IMR-90 (cell line): ENCODE data around the gene ADAMTS6. TPM values are rescaled to one million over a fixed set of nuclear protein-coding genes. Genes with fewer than 3 reads are reported as not detected.

Source experiments
- ATAC-seq: fragments of 200-7000 bp; cut with Tn5 transposase; 2 replicates; pipeline ENCODE4 v1.9.1; 2020; ENCODE audit warnings: low read depth, mild to moderate bottlenecking, moderate library complexity
- BruUV-seq: library from RNA; stranded (reverse); fragments of 400-500 nt; replicated peaks from 2 replicates; lab custom pipeline; 2021; lab: Mats Ljungman, UMichigan
- CTCF ChIA-PET: fragments of 300-600 bp; formaldehyde crosslinking; extraction: SDS; loops from one replicate; lab custom pipeline; 2021; ENCODE audit warnings: antibody characterized with exemption; lab: Yijun Ruan, JAX
- POLR2A ChIA-PET: fragments of 300-600 bp; sonication (Branson Sonifier 250); formaldehyde crosslinking; loops from one replicate; lab custom pipeline; 2022; ENCODE audit warnings: antibody characterized with exemption; ENCODE audit not compliant: unreplicated experiment; lab: Charles Lee
- DNase-seq: peaks from one replicate; pipeline ENCODE4 v3.0.0; 2013
- H2AFZ ChIP-seq: replicated peaks from 2 replicates; pipeline ENCODE3; 2013; ENCODE audit warnings: low read length, mild to moderate bottlenecking; ENCODE audit not compliant: poor library complexity
- H2AK5ac ChIP-seq: 2 replicates; pipeline ENCODE4 v1.6.1; 2013; ENCODE audit warnings: low read depth, low read length, inconsistent platforms
- H2AK9ac ChIP-seq: replicated peaks from 2 replicates; pipeline ENCODE3; 2013; ENCODE audit warnings: mild to moderate bottlenecking, low read depth, low read length, moderate library complexity; ENCODE audit not compliant: poor library complexity
- H2BK120ac ChIP-seq: 2 replicates; pipeline ENCODE4 v1.6.1; 2013; ENCODE audit warnings: low read depth, low read length, inconsistent platforms
- H2BK15ac ChIP-seq: 3 replicates; pipeline ENCODE4 v1.6.1; 2013; ENCODE audit warnings: low read depth, low read length, inconsistent platforms
- H2BK20ac ChIP-seq: 2 replicates; pipeline ENCODE4 v1.6.1; 2013; ENCODE audit warnings: low read depth, mild to moderate bottlenecking, inconsistent platforms, low read length, moderate library complexity
- H2BK5ac ChIP-seq: 2 replicates; pipeline ENCODE4 v1.6.1; 2013; ENCODE audit warnings: mild to moderate bottlenecking, low read depth, low read length, inconsistent platforms; ENCODE audit not compliant: poor library complexity, severe bottlenecking
- H3K14ac ChIP-seq: replicated peaks from 2 replicates; pipeline ENCODE4 v1.6.1; 2013; ENCODE audit warnings: low read depth, low read length, inconsistent platforms
- H3K18ac ChIP-seq: 2 replicates; pipeline ENCODE4 v1.6.1; 2013; ENCODE audit warnings: low read depth, low read length, control low read depth
- H3K23ac ChIP-seq: 2 replicates; pipeline ENCODE4 v1.6.1; 2013; ENCODE audit warnings: low read depth, low read length, inconsistent platforms
- H3K27ac ChIP-seq: 2 replicates; pipeline ENCODE4 v1.5.1; 2013; ENCODE audit warnings: mild to moderate bottlenecking, control low read depth, low read length; ENCODE audit not compliant: insufficient read depth
- H3K27me3 ChIP-seq: 2 replicates; pipeline ENCODE4 v1.6.1; 2013; ENCODE audit warnings: low read length; ENCODE audit not compliant: control insufficient read depth, insufficient read depth
- H3K36me3 ChIP-seq: 2 replicates; pipeline ENCODE4 v1.6.1; 2013; ENCODE audit warnings: low read length, mixed read lengths; ENCODE audit not compliant: control insufficient read depth, insufficient read depth
- H3K4ac ChIP-seq: 2 replicates; pipeline ENCODE4 v1.6.1; 2013; ENCODE audit warnings: low read depth, low read length, inconsistent platforms
- H3K4me1 ChIP-seq: 2 replicates; pipeline ENCODE4 v1.6.1; 2013; ENCODE audit warnings: low read length, mixed read lengths; ENCODE audit not compliant: control insufficient read depth, insufficient read depth
- H3K4me2 ChIP-seq: 2 replicates; pipeline ENCODE4 v1.6.1; 2013; ENCODE audit warnings: low read depth, mild to moderate bottlenecking, control low read depth, low read length, moderate library complexity
- H3K4me3 ChIP-seq: 2 replicates; pipeline ENCODE4 v1.5.1; 2013; ENCODE audit warnings: low read depth, mild to moderate bottlenecking, control low read depth, low read length, moderate library complexity; ENCODE audit not compliant: insufficient read depth
- H3K56ac ChIP-seq: 2 replicates; pipeline ENCODE4 v1.6.1; 2013; ENCODE audit warnings: low read length, inconsistent platforms; ENCODE audit not compliant: insufficient read depth; ENCODE audit errors: extremely low read depth
- H3K79me1 ChIP-seq, 2 experiments: 2 replicates each; pipeline ENCODE4 v1.6.1; 2013; ENCODE audit warnings: low read length in 2 of 2, inconsistent platforms in 1 of 2, low read depth in 1 of 2
- H3K9ac ChIP-seq: 2 replicates; pipeline ENCODE4 v1.6.1; 2013; ENCODE audit warnings: low read depth, low read length, control low read depth
- H3K9me1 ChIP-seq: 2 replicates; pipeline ENCODE4 v1.6.1; 2013; ENCODE audit warnings: low read length, inconsistent platforms; ENCODE audit not compliant: insufficient read depth
- H3K9me3 ChIP-seq: 2 replicates; pipeline ENCODE4 v1.6.1; 2013; ENCODE audit warnings: low read length; ENCODE audit not compliant: control insufficient read depth, insufficient read depth
- H4K20me1 ChIP-seq: 2 replicates; pipeline ENCODE4 v1.6.1; 2013; ENCODE audit warnings: low read length, inconsistent platforms; ENCODE audit not compliant: insufficient read depth
- H4K5ac ChIP-seq: 2 replicates; pipeline ENCODE4 v1.6.1; 2013; ENCODE audit warnings: mild to moderate bottlenecking, low read depth, low read length, control low read depth
- H4K8ac ChIP-seq, 2 experiments: 2 replicates each; pipeline ENCODE4 v1.6.1; 2013; ENCODE audit warnings: low read depth in 2 of 2, low read length in 2 of 2, control low read depth in 1 of 2, inconsistent platforms in 1 of 2
- H4K91ac ChIP-seq: 2 replicates; pipeline ENCODE4 v1.6.1; 2013; ENCODE audit warnings: low read depth, low read length, inconsistent platforms; ENCODE audit not compliant: insufficient read depth
- RFX5 ChIP-seq: IDR thresholded peaks from 2 replicates; pipeline ENCODE4 v1.8.0; 2012; ENCODE audit warnings: low read depth, mild to moderate bottlenecking, low read length, moderate library complexity
- WGBS, 2 experiments: methylation state at CpG; one replicate each; pipeline versions ENCODE4 v1.1.5 to v1.1.7; 2013; ENCODE audit warnings: missing lambda C conversion rate in 2 of 2; ENCODE audit not compliant: insufficient read length in 1 of 2; ENCODE audit errors: extremely low coverage in 2 of 2; 5-methylcytosine and 5-hydroxymethylcytosine counted together
- dilution Hi-C: fragments of 300-500 bp; cut with HindIII; formaldehyde crosslinking; loops from one replicate; pipeline ENCODE4 v1.14.3; 2018; ENCODE audit warnings: low sequenced_read_pairs; ENCODE audit not compliant: unreplicated experiment
- in situ Hi-C: fragments of 300-500 bp; cut with MboI; formaldehyde crosslinking; loops from 3 replicates; pipeline ENCODE4 v1.14.3; 2019; ENCODE audit warnings: low sequenced_read_pairs, inconsistent platforms, mixed read lengths
- intact Hi-C: fragments of 100-400 bp; cut with micrococcal nuclease; formaldehyde crosslinking; loops from 2 replicates; pipeline ENCODE4 v1.10.0; 2022
- polyA plus RNA-seq, 3 experiments: library from polyadenylated mRNA; depleted of rRNA; stranded (reverse); fragments of >200 nt; gene quantifications; 2 replicates each; pipeline ENCODE4 v1.2.3, GENCODE V29; 2012; ENCODE audit warnings: low replicate concordance in 1 of 3
- total RNA-seq: library from RNA; depleted of rRNA; stranded (reverse); fragments of >200 nt; gene quantifications from 2 replicates; pipeline ENCODE4 v1.2.3, GENCODE V29; 2012

Gene ADAMTS6
- total and polyA plus RNA-seq, 2 of the 4 experiments (the other 2 are of a cell fraction) = 23.9 to 173 TPM

DNA sequence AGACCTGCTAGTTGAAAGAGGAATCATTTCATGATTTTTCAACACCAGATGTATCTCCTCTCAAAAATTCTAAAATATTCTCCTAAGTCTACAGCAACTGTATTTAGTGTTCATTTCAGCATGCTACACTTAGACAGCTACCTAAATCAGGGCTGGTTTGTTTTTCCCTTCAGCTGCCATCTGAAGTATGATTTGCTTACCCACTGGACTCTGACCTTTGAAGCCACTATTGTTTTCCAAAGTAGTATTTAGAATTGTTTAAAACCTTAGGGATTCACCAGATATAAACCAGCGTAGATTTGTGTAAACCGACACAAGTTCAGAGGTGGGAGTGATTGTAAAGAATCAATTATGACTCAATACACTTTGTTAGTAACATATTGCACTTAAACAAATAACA lies 193.1 kb downstream of the ADAMTS6 start:
- Histone ChIP-seq H3K4ac (no peak overlapping the region), H2BK15ac (no peak overlapping the region), H3K36me3 (peaks cover 2% of the 10 kb centered on the region; the same call in 1 of the 2 replicates), H3K27me3 (no peaks in the 10 kb centered on the region), H2BK20ac (no peak overlapping the region), H4K5ac (no peak overlapping the region), H4K91ac (no peak overlapping the region), H2AK5ac (no peak overlapping the region), H3K4me3 (no peak overlapping the region), H3K4me1 (no peaks in the 10 kb centered on the region), H3K14ac (no peak overlapping the region), H3K9me1 (no peaks in the 10 kb centered on the region; the same call in 1 of the 2 replicates), H2BK5ac (no peak overlapping the region), H3K79me1 (peaks cover 0 to 6% of the 10 kb centered on the region in 2 experiments; a peak in 1 of 4 replicates), H2BK120ac (no peak overlapping the region), H4K20me1 (no peaks in the 10 kb centered on the region), H3K9me3 (no peaks in the 10 kb centered on the region), H2AFZ (no peak overlapping the region), H2AK9ac (no peak overlapping the region), H3K56ac (no peak overlapping the region), H3K18ac (no peak overlapping the region), H4K8ac (no peak overlapping the region), H3K27ac (no peak overlapping the region), H3K9ac (no peak overlapping the region), H3K23ac (no peak overlapping the region), H3K4me2 (no peak overlapping the region)
- in situ Hi-C loops (no loop called here), dilution Hi-C loops (no loop called here), intact Hi-C loops (no loop called here)
- POLR2A ChIA-PET = no interaction called here
- no peak for TF ChIP-seq RFX5
- WGBS, 2 experiments = no CpG with 5 or more reads among the region's 2 CpGs
- CTCF ChIA-PET = interaction anchor here (0.6 kb wide), 1 partner anchor 107 kb away, joined by 3 read pairs; no protein-coding TSS in a partner anchor
- no TSS peak for BruUV-seq
- ATAC-seq (no peak), DNase-seq (no peak)
